ENCODE results near the gene USH2A. TPM values are rescaled to one million over a fixed set of nuclear protein-coding genes. Genes with fewer than 3 reads are reported as not detected.

USH2A gene
- total RNA-seq, 1 donor from 2014 or later = not detected

GRCh38 chr1:216332462-216332861 is 90.8 kb downstream of the USH2A start:
- DNase-seq = no peak
- TF ChIP-seq CTCF (IDR thresholded peaks at IDR 0.05) = no peak

GRCh38 chr1:216332003-216332402 is 91.2 kb downstream of the USH2A start:
- ATAC-seq (no peak), DNase-seq (no peak)
- no peak overlapping the region for H3K4me3 ChIP-seq
- intact Hi-C loops (cut with DNase I) = no loop called here
- H3K4me1 ChIP-seq = no peaks in the 10 kb centered on the region
- no peak overlapping the region for H3K27ac ChIP-seq
- no peaks in the 10 kb centered on the region for H3K36me3 ChIP-seq
- H3K27me3 ChIP-seq (ENCODE audit: low read depth) = no peaks in the 10 kb centered on the region
- no peak for TF ChIP-seq CTCF (IDR thresholded peaks at IDR 0.05)
- no peaks in the 10 kb centered on the region for H3K9me3 ChIP-seq

More at GRCh38 chr1:216332462-216332861, 90.8 kb downstream of the USH2A start:
- H3K27ac ChIP-seq = no peak overlapping the region
- H3K27me3 ChIP-seq (ENCODE audit: low read depth) = no peaks in the 10 kb centered on the region
- no peak overlapping the region for H3K4me3 ChIP-seq
- H3K9me3 ChIP-seq = no peaks in the 10 kb centered on the region
- ATAC-seq = no peak
- H3K4me1 ChIP-seq = no peaks in the 10 kb centered on the region
- intact Hi-C loops (cut with DNase I) = no loop called here
- H3K36me3 ChIP-seq = no peaks in the 10 kb centered on the region

- H3K27ac ChIP-seq = no peak overlapping the region
- no peaks in the 10 kb centered on the region for H3K36me3 ChIP-seq
- H3K4me3 ChIP-seq = no peak overlapping the region
- H3K4me1 ChIP-seq = no peaks in the 10 kb centered on the region
- H3K9me3 ChIP-seq = no peaks in the 10 kb centered on the region
- TF ChIP-seq CTCF (IDR thresholded peaks at IDR 0.05) = no peak
- no peaks in the 10 kb centered on the region for H3K27me3 ChIP-seq (ENCODE audit: low read depth)
- ATAC-seq = no peak
- no peak for DNase-seq
- intact Hi-C loops (cut with DNase I) = no loop called here
These were observed 92.0 kb downstream of the USH2A start for GRCh38 chr1:216331211-216331610.

GRCh38 chr1:216330262-216330661 is 93.0 kb downstream of the USH2A start:
- H3K27ac ChIP-seq = no peak overlapping the region

GRCh38 chr1:216325946-216326345 is 97.3 kb downstream of the USH2A start:
- Histone ChIP-seq H3K27ac (no peak overlapping the region), H3K9me3 (no peaks in the 10 kb centered on the region), H3K27me3 (ENCODE audit: low read depth) (no peaks in the 10 kb centered on the region), H3K4me3 (no peak overlapping the region), H3K36me3 (no peaks in the 10 kb centered on the region), H3K4me1 (no peaks in the 10 kb centered on the region)
- intact Hi-C loops (cut with DNase I) = no loop called here
- ATAC-seq = no peak
- TF ChIP-seq CTCF (IDR thresholded peaks at IDR 0.05) = no peak
- DNase-seq = no peak

More at GRCh38 chr1:216330262-216330661, 93.0 kb downstream of the USH2A start:
- Histone ChIP-seq H3K36me3 (no peaks in the 10 kb centered on the region), H3K9me3 (no peaks in the 10 kb centered on the region), H3K27me3 (ENCODE audit: low read depth) (no peaks in the 10 kb centered on the region), H3K4me3 (no peak overlapping the region), H3K4me1 (no peaks in the 10 kb centered on the region)
- DNase-seq (no peak), ATAC-seq (no peak)
- intact Hi-C loops (cut with DNase I) = no loop called here
- no peak for TF ChIP-seq CTCF (IDR thresholded peaks at IDR 0.05)

GRCh38 chr1:216325336-216325735 is 97.9 kb downstream of the USH2A start:
- ATAC-seq = no peak
- no peaks in the 10 kb centered on the region for H3K27me3 ChIP-seq (ENCODE audit: low read depth)

More at GRCh38 chr1:216325336-216325735, 97.9 kb downstream of the USH2A start:
- Histone ChIP-seq H3K4me3 (no peak overlapping the region), H3K36me3 (no peaks in the 10 kb centered on the region), H3K9me3 (no peaks in the 10 kb centered on the region), H3K4me1 (no peaks in the 10 kb centered on the region), H3K27ac (no peak overlapping the region)
- no peak for DNase-seq
- intact Hi-C loops (cut with DNase I) = no loop called here
- TF ChIP-seq CTCF (IDR thresholded peaks at IDR 0.05) = no peak

All from lower lobe of right lung (tissue), 2 donors.